K562 (cell line): ENCODE data around the gene KATNAL2. TPM values are rescaled to one million over a fixed set of nuclear protein-coding genes. Genes with fewer than 3 reads are reported as not detected.

Experiments
- ATAC-seq: fragments of 200-7000 bp; cut with Tn5 transposase; 3 replicates; pipeline ENCODE4 v1.9.1; 2020; ENCODE audit warnings: moderate library complexity
- BruUV-seq: library from RNA; stranded (reverse); fragments of 400-500 nt; replicated peaks from 2 replicates; lab custom pipeline; 2021; lab: Mats Ljungman, UMichigan
- CTCF ChIA-PET: fragments of 300-600 bp; formaldehyde crosslinking; extraction: SDS; loops from one replicate; lab custom pipeline; 2021; ENCODE audit warnings: low intra/inter-chr PET ratio; lab: Yijun Ruan, JAX
- POLR2A ChIA-PET: fragments of 300-600, 350-650 bp; sonication (Branson Sonifier 250); formaldehyde crosslinking; extraction: SDS; loops from one replicate; lab custom pipeline; 2021; ENCODE audit warnings: antibody characterized with exemption, inconsistent platforms; lab: Yijun Ruan, JAX
- DNase-seq, 4 experiments: peaks; one replicate each; pipeline versions ENCODE4 v3.0.0 to v3.0.0-alpha.2; 2011 to 2018; ENCODE audit warnings: low spot score in 3 of 4, mixed read lengths in 3 of 4; ENCODE audit errors: extremely low read depth in 1 of 4
- FAIRE-seq: peaks from 2 replicates; lab custom pipeline; 2011; peaks lifted over from hg19 to GRCh38; lab: Jason Lieb, UNC
- H2AFZ ChIP-seq: 2 replicates; pipeline ENCODE4 v1.6.0; 2011; ENCODE audit warnings: low read depth, low read length, control low read depth, inconsistent platforms
- H3K27ac ChIP-seq: fragments of 200-600 bp; 3 replicates; pipeline ENCODE4 v1.8.0; 2011; ENCODE audit warnings: low read depth, mild to moderate bottlenecking, control low read depth, inconsistent platforms, low read length, moderate library complexity, mixed read lengths; ENCODE audit errors: extremely low read depth
- H3K27me3 ChIP-seq, 2 experiments: fragments of 300-600 bp in 1 of 2; 2 replicates in 1 of 2; 3 replicates in 1 of 2; pipeline versions ENCODE4 v1.6.0 to v1.8.0; 2011; ENCODE audit warnings: inconsistent platforms in 2 of 2, low read length in 2 of 2, mild to moderate bottlenecking in 1 of 2, mixed read lengths in 1 of 2, moderate library complexity in 1 of 2; ENCODE audit not compliant: control insufficient read depth in 2 of 2, insufficient read depth in 2 of 2
- H3K36me3 ChIP-seq: fragments of 300-600 bp; 3 replicates; pipeline ENCODE4 v1.8.0; 2011; ENCODE audit warnings: mild to moderate bottlenecking, low read length, inconsistent platforms; ENCODE audit not compliant: control insufficient read depth, insufficient read depth
- H3K4me1 ChIP-seq, 2 experiments: fragments of 200-600 bp in 1 of 2; replicated peaks in 1 of 2; 2 replicates in 1 of 2; 3 replicates in 1 of 2; pipeline versions ENCODE4 v1.5.1 to v1.8.0; 2011; ENCODE audit warnings: inconsistent platforms in 2 of 2, low read length in 2 of 2, mild to moderate bottlenecking in 1 of 2, mixed read lengths in 1 of 2, moderate library complexity in 1 of 2; ENCODE audit not compliant: control insufficient read depth in 2 of 2, insufficient read depth in 2 of 2
- H3K4me2 ChIP-seq: 2 replicates; pipeline ENCODE4 v1.6.1; 2011; ENCODE audit warnings: low read length, control low read depth, inconsistent platforms, mixed read lengths; ENCODE audit not compliant: insufficient read depth
- H3K4me3 ChIP-seq: fragments of 200-600 bp; sonication (generic), shearing (Covaris generic); 2 replicates; pipeline ENCODE4 v1.5.1; 2016; ENCODE audit warnings: control low read depth, inconsistent platforms
- H3K79me2 ChIP-seq: fragments of 200-600 bp; 3 replicates; pipeline ENCODE4 v1.8.0; 2011; ENCODE audit warnings: low read length, inconsistent platforms; ENCODE audit not compliant: control insufficient read depth, insufficient read depth
- H3K9ac ChIP-seq, 2 experiments: 2 replicates each; pipeline versions ENCODE4 v1.6.0 to v1.6.1; 2011; ENCODE audit warnings: low read depth in 2 of 2, low read length in 2 of 2, control low read depth in 1 of 2, inconsistent platforms in 1 of 2, mild to moderate bottlenecking in 1 of 2, mixed read lengths in 1 of 2; ENCODE audit not compliant: insufficient read depth in 1 of 2
- H3K9me1 ChIP-seq: one replicate; pipeline ENCODE4 v1.6.0; 2011; ENCODE audit warnings: inconsistent platforms, mild to moderate bottlenecking, low read length, moderate library complexity; ENCODE audit not compliant: control insufficient read depth, insufficient read depth
- H3K9me3 ChIP-seq: replicated peaks from 2 replicates; pipeline ENCODE4 v1.5.1; 2011; ENCODE audit warnings: low read depth, low read length, inconsistent platforms; ENCODE audit not compliant: control insufficient read depth, insufficient read depth
- H4K20me1 ChIP-seq: replicated peaks from 2 replicates; pipeline ENCODE4 v1.6.1; 2011; ENCODE audit warnings: low read length, inconsistent platforms, mixed read lengths; ENCODE audit not compliant: control insufficient read depth, insufficient read depth
- MAFF ChIP-seq: IDR thresholded peaks from 2 replicates; pipeline ENCODE4 v1.6.1; 2012; ENCODE audit warnings: low read length, improper control_type of control experiment
- MXD1 ChIP-seq: fragments of 250-450 bp; sonication (Bioruptor Pico); IDR thresholded peaks from 2 replicates; pipeline ENCODE4 v1.8.0; 2021; ENCODE audit warnings: borderline replicate concordance, mild to moderate bottlenecking, moderate library complexity; ENCODE audit not compliant: poor library complexity, severe bottlenecking
- TBL1XR1 ChIP-seq, 2 experiments: IDR thresholded peaks; 2 replicates each; pipeline ENCODE4 v1.6.1; 2012; ENCODE audit warnings: improper control_type of control experiment in 2 of 2, low read length in 2 of 2, mild to moderate bottlenecking in 1 of 2
- ZNF75A ChIP-seq: fragments of 450-650 bp; formaldehyde crosslinking; IDR thresholded peaks from 2 replicates; pipeline ENCODE4 v1.4.0; 2020; ENCODE audit warnings: mild to moderate bottlenecking
- WGBS: fragments of 100-300 bp; shearing (Covaris generic); methylation state at CpG from one replicate; pipeline ENCODE4 v1.1.6; 2016; ENCODE audit warnings: low coverage, mixed read lengths; ENCODE audit not compliant: insufficient coverage; ENCODE audit errors: missing lambda C conversion rate; 5-methylcytosine and 5-hydroxymethylcytosine counted together
- in situ Hi-C: fragments of 300-500 bp; cut with MboI; formaldehyde crosslinking; loops from 4 replicates; pipeline ENCODE4 v1.15.0; 2018; ENCODE audit warnings: inconsistent platforms, mixed read lengths
- intact Hi-C: fragments of 100-400 bp; cut with micrococcal nuclease; formaldehyde crosslinking; loops from 2 replicates; pipeline ENCODE4 v1.14.2; 2022
- polyA plus RNA-seq, 8 experiments: library from polyadenylated mRNA; depleted of rRNA in 4 of 8; stranded (reverse) in 5 of 8; unstranded in 3 of 8; fragments of >200 nt; fragmentation: Nextera tagmentation in 2 of 8; fragmentation: Illumina TruSeq in 1 of 8; extraction: Ambion mirVana in 2 of 8; extraction: Trizol in 1 of 8; gene quantifications; 2 replicates each; pipeline versions ENCODE4 v1.2.1 to v1.2.3, GENCODE V29; 2011 to 2014; ENCODE audit warnings: inconsistent platforms in 1 of 8, missing spikeins in 1 of 8
- total RNA-seq, 7 experiments: library from RNA; depleted of rRNA in 6 of 7; stranded (reverse); fragments of >200 nt in 6 of 7; fragmentation: Illumina TruSeq in 2 of 7; extraction: Trizol in 2 of 7; gene quantifications; 2 replicates each; pipeline versions ENCODE4 v1.2.1 to v1.2.3, GENCODE V29; 2011 to 2021; ENCODE audit warnings: low replicate concordance in 1 of 7

Gene KATNAL2
- total and polyA plus RNA-seq, 9 of the 15 experiments (the other 6 are each of a cell fraction or from before 2014, with no cell fraction given), result 0.08 to 1.2 (median 0.48) TPM

DNA sequence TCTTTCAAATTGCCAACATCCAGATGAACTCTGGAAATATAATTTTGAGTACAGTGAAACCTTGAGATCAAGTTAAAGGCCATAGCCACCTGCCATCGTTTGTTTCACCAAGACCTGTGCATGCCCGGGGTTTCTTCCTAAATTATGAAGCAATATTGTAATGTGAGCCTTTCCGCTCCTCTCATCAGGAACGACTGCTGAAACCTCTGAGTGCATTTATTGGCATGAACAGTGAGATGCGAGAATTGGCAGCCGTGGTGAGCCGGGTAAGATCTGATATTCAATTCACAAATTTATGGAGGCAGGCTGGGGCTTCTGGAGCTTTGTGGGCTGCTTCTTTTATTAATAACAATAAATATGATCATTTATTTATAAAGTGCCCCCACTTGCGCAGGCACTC is 145.7 kb downstream of the KATNAL2 start:
- FAIRE-seq (no peak), DNase-seq (no peak), ATAC-seq (no peak)
- 3% methylated on average over 8 of the region's 8 CpGs for WGBS
- Histone ChIP-seq H3K9me3 (no peaks in the 10 kb centered on the region), H2AFZ (no peak overlapping the region), H3K27me3 (peaks cover 0 to 5% of the 10 kb centered on the region in 2 experiments; a peak in 1 of 5 replicates), H3K36me3 (no peaks in the 10 kb centered on the region), H3K9me1 (no peaks in the 10 kb centered on the region), H3K79me2 (no peaks in the 10 kb centered on the region), H3K4me3 (no peak overlapping the region), H3K27ac (no peak overlapping the region), H3K4me1 (no peaks in the 10 kb centered on the region), H4K20me1 (no peaks in the 10 kb centered on the region), H3K4me2 (no peak overlapping the region), H3K9ac (no peak overlapping the region)
- ChIA-PET POLR2A (no interaction called here), CTCF (no interaction called here)
- intact Hi-C loops, result no loop called here
- in situ Hi-C loops, result no loop called here
- no peak for TF ChIP-seq TBL1XR1 (IDR thresholded peaks at IDR 0.05; ENCODE audit: low read length in 2 of 2)
- TF ChIP-seq ZNF75A (CRISPR knock-in tag), result no peak
- BruUV-seq, result no TSS peak

GRCh38 chr18:47067648-47068047 is 150.2 kb downstream of the KATNAL2 start:
- no peak for DNase-seq
- CTCF ChIA-PET, result interaction anchor here (0.5 kb wide), 1 partner anchor 98 kb away, joined by 3 read pairs; no protein-coding TSS in a partner anchor
- POLR2A ChIA-PET, result no interaction called here
- in situ Hi-C loops, result no loop called here
- H3K9me1 ChIP-seq, result no peaks in the 10 kb centered on the region
- H3K79me2 ChIP-seq, result no peaks in the 10 kb centered on the region
- WGBS, result 4% methylated on average over 3 of the region's 3 CpGs
- no peak overlapping the region for H3K9ac ChIP-seq
- TF ChIP-seq MAFF (no peak), MXD1 (CRISPR knock-in tag) (no peak)
- TF ChIP-seq, all 486 proteins: peak for 0
- Histone ChIP-seq H3K4me3 (no peak overlapping the region), H3K4me1 (no peaks in the 10 kb centered on the region), H3K27me3 (peaks cover 0 to 5% of the 10 kb centered on the region in 2 experiments; a peak in 2 of 5 replicates), H3K36me3 (no peaks in the 10 kb centered on the region), H4K20me1 (no peaks in the 10 kb centered on the region), H3K9me3 (no peaks in the 10 kb centered on the region), H3K4me2 (no peak overlapping the region), H3K27ac (no peak overlapping the region), H2AFZ (no peak overlapping the region)
- FAIRE-seq (no peak), ATAC-seq (no peak)
- BruUV-seq, result no TSS peak
- intact Hi-C loops, result no loop called here
